Right lobe of liver (tissue), 6 donors: Measurements from ENCODE around the gene ST6GALNAC4. TPM values are rescaled to one million over a fixed set of nuclear protein-coding genes. Genes with fewer than 3 reads are reported as not detected.

Experiments
- ATAC-seq, 4 donors: fragments of 200-7000 bp; cut with Tn5 transposase; one replicate each; pipeline ENCODE4 v1.9.1; 2020; ENCODE audit warnings: mild to moderate bottlenecking in 4 of 4, moderate library complexity in 4 of 4
- DNase-seq, 3 donors: peaks; one replicate each; pipeline ENCODE4 v3.0.0-alpha.2; 2020
- H3K27ac ChIP-seq, 3 donors: fragments of 200-600 bp; one replicate each; pipeline ENCODE4 v1.8.0; 2022
- H3K27me3 ChIP-seq, 2 donors: fragments of 200-600 bp; one replicate each; pipeline ENCODE4 v1.8.0; 2022
- H3K36me3 ChIP-seq, 4 donors: fragments of 200-600 bp; sonication (generic) in 1 of 4; one replicate each; pipeline versions ENCODE4 v1.5.1 to v1.8.0; 2017 to 2022; ENCODE audit warnings: control low read depth in 1 of 4
- H3K4me1 ChIP-seq, 4 donors: fragments of 200-600 bp; sonication (generic) in 1 of 4; one replicate each; pipeline versions ENCODE4 v1.5.1 to v1.8.0; 2017 to 2022; ENCODE audit warnings: control low read depth in 1 of 4
- H3K4me3 ChIP-seq, 3 donors: fragments of 200-600 bp; one replicate each; pipeline ENCODE4 v1.8.0; 2022
- H3K9me3 ChIP-seq, 4 donors: fragments of 200-600 bp; sonication (generic) in 1 of 4; one replicate each; pipeline versions ENCODE4 v1.5.1 to v1.8.0; 2017 to 2022; ENCODE audit warnings: control low read depth in 1 of 4
- CTCF ChIP-seq, 4 donors: fragments of 200-600 bp in 3 of 4; fragments of 450-650 bp in 1 of 4; IDR thresholded peaks; one replicate each; pipeline versions ENCODE4 v1.5.1 to v1.8.0; 2016 to 2022; ENCODE audit warnings: antibody characterized with exemption in 4 of 4, mild to moderate bottlenecking in 2 of 4
- POLR2A ChIP-seq: fragments of 450-650 bp; IDR thresholded peaks from one replicate; pipeline ENCODE4 v1.6.1; 2017; ENCODE audit warnings: antibody characterized with exemption, mild to moderate bottlenecking
- WGBS: methylation state at CpG from one replicate; pipeline ENCODE4 v1.1.6; 2018; ENCODE audit warnings: low coverage, low lambda C conversion rate; ENCODE audit not compliant: insufficient coverage; ENCODE audit errors: missing lambda C conversion rate; 5-methylcytosine and 5-hydroxymethylcytosine counted together
- intact Hi-C, 2 donors: fragments of 100-400 bp; cut with DNase I; formaldehyde crosslinking; loops; one replicate each; pipeline versions ENCODE4 v1.11.2 to v1.14.1; 2022
- total RNA-seq, 6 experiments: library from RNA; depleted of rRNA in 2 of 6; stranded (reverse); fragments of >200 nt in 2 of 6; fragmentation: NEBNext Ultra II Directional in 3 of 6; extraction: Animal tissue kit (Norgen Biotek cat#: 25700) in 3 of 6; gene quantifications; one replicate each; pipeline versions ENCODE4 v1.1.0 to v1.2.4, GENCODE V29; 2016 to 2023
- donor health status: DM: no; HTN: yes; CAD: no.
- donor health status: DM: no; HTN: no; CAD: no.
- donor health status: DM: no; HTN: no; CAD: no.
- donor health status: DM: no; HTN: yes; CAD: no.
- donor health status: DM: no; HTN: yes; CAD: no.

The ST6GALNAC4 gene
- total RNA-seq, 6 experiments from 2014 or later: 3.2 to 23.8 (median 11.2) TPM

GRCh38 chr9:127935765-127936221 lies 19.0 kb upstream of the ST6GALNAC4 start:
- 69% methylated on average over 4 of the region's 4 CpGs for WGBS
- ATAC-seq: no peak
- intact Hi-C loops: no loop called here
- TF ChIP-seq POLR2A: no peak
- no peak for TF ChIP-seq CTCF (IDR thresholded peaks at IDR 0.05)
- no peak overlapping the region for H3K27ac ChIP-seq
- H3K36me3 ChIP-seq: peaks cover 0 to 2% (median 0%) of the 10 kb centered on the region in 4 donors
- H3K27me3 ChIP-seq: no peaks in the 10 kb centered on the region
- H3K4me1 ChIP-seq: peaks cover 0 to 8% (median 3%) of the 10 kb centered on the region in 4 donors
- DNase-seq: no peak
- H3K4me3 ChIP-seq: no peak overlapping the region
- H3K9me3 ChIP-seq: no peaks in the 10 kb centered on the region

GRCh38 chr9:127934986-127935385 lies 18.1 kb upstream of the ST6GALNAC4 start:
- Histone ChIP-seq H3K4me1 (peaks cover 0 to 12% (median 6%) of the 10 kb centered on the region in 4 donors), H3K36me3 (no peaks in the 10 kb centered on the region), H3K27me3 (no peaks in the 10 kb centered on the region), H3K9me3 (no peaks in the 10 kb centered on the region), H3K27ac (no peak overlapping the region), H3K4me3 (no peak overlapping the region)
- intact Hi-C loops: no loop called here
- ATAC-seq (no peak), DNase-seq (peak in 1 of 3 donors; percentile 17)
- no peak for TF ChIP-seq CTCF (IDR thresholded peaks at IDR 0.05)
- TF ChIP-seq POLR2A: no peak
- 66% methylated on average over 6 of the region's 11 CpGs for WGBS

GRCh38 chr9:127934248-127934647 lies 17.4 kb upstream of the ST6GALNAC4 start:
- DNase-seq: no peak
- intact Hi-C loops: no loop called here
- no peak overlapping the region for H3K27ac ChIP-seq
- H3K9me3 ChIP-seq: no peaks in the 10 kb centered on the region
- H3K4me3 ChIP-seq: no peak overlapping the region
- no peaks in the 10 kb centered on the region for H3K36me3 ChIP-seq
- no peak for TF ChIP-seq POLR2A
- TF ChIP-seq CTCF (IDR thresholded peaks at IDR 0.05): no peak
- WGBS: 100% methylated on average over 3 of the region's 4 CpGs
- peaks cover 0 to 12% (median 6%) of the 10 kb centered on the region in 4 donors for H3K4me1 ChIP-seq
- no peaks in the 10 kb centered on the region for H3K27me3 ChIP-seq
- ATAC-seq: no peak

- no peak overlapping the region for H3K27ac ChIP-seq
- intact Hi-C loops: no loop called here
- no peaks in the 10 kb centered on the region for H3K9me3 ChIP-seq
- peaks cover 0 to 9% of the 10 kb centered on the region in 2 donors for H3K27me3 ChIP-seq
- DNase-seq (no peak), ATAC-seq (peak; percentile 3 to 37 (median 30))
- TF ChIP-seq POLR2A (no peak), CTCF (IDR thresholded peaks at IDR 0.05) (no peak)
- peak overlapping the region in 2 of 3 donors; percentile 20 to 40 for H3K4me3 ChIP-seq
- 15% methylated on average over 15 of the region's 18 CpGs for WGBS
- no peaks in the 10 kb centered on the region for H3K36me3 ChIP-seq
- peaks cover 0 to 6% (median 2%) of the 10 kb centered on the region in 4 donors for H3K4me1 ChIP-seq
Measured at GRCh38 chr9:127931092-127931881, 14.4 kb upstream of the ST6GALNAC4 start.
